K562 treated with DMSO at 1 percent for 24 hours (cell line): ENCODE data around the gene HRG. TPM values are rescaled to one million over a fixed set of nuclear protein-coding genes. Genes with fewer than 3 reads are reported as not detected.

ENCODE experiments used
- total RNA-seq: library from RNA; unstranded; fragments of 300-600 nt; gene quantifications from 2 replicates; pipeline ENCODE4 v1.2.3, GENCODE V29; 2022; ENCODE audit warnings: low read depth; ENCODE audit not compliant: insufficient read depth

Gene HRG
- not detected in 2 replicates for total RNA-seq

GRCh38 chr3:186665625-186666188 lies at the start of gene HRG:
Gene HRG, plus strand, starts transcription at chr3:186666014. Its CDS starts 18 bp downstream, at chr3:186666032.

GRCh38 chr3:186639778-186640472 lies 25.9 kb upstream of the HRG start, which contains the start of gene FETUB:
Gene FETUB, plus strand, starts transcription at chr3:186640399. Its CDS starts 62 bp downstream, at chr3:186640461.

GRCh38 chr3:186717039-186717457 lies 51.2 kb downstream of the HRG start, which contains the start of gene KNG1:
Gene KNG1, plus strand, starts transcription at chr3:186717359. Its CDS starts 184 bp downstream, at chr3:186717543.

Other genes starting within 250 kb of the HRG start
- gene CRYGS, start 121.6 kb upstream of the HRG start, total RNA-seq, result 1.2 and 1.3 TPM in 2 replicates
- gene TBCCD1, start 98.7 kb upstream of the HRG start, total RNA-seq, result 9.8 and 11.3 TPM in 2 replicates
- gene DNAJB11, start 95.3 kb upstream of the HRG start, total RNA-seq, result 61.1 and 70.6 TPM in 2 replicates
- not detected in 2 replicates for gene AHSG, start 53.0 kb upstream of the HRG start, total RNA-seq
- gene FETUB, start 25.6 kb upstream of the HRG start, total RNA-seq, result not detected in 2 replicates
- not detected in 2 replicates for gene KNG1, start 51.3 kb downstream of the HRG start, total RNA-seq
- gene EIF4A2, start 117.6 kb downstream of the HRG start, total RNA-seq, result 156 and 160 TPM in 2 replicates
- 107 TPM in 2 replicates for gene RFC4, start 140.5 kb downstream of the HRG start, total RNA-seq
- not detected in 2 replicates for gene ADIPOQ, start 176.7 kb downstream of the HRG start, total RNA-seq